K562 (cell line): ENCODE measurements around the gene INTS6. TPM values are rescaled to one million over a fixed set of nuclear protein-coding genes. Genes with fewer than 3 reads are reported as not detected.

Source experiments
- BRD4 ChIP-seq: fragments of 200-600 bp; sonication (generic); IDR thresholded peaks from 2 replicates; pipeline ENCODE4 v1.6.1; 2017; ENCODE audit warnings: inconsistent platforms
- CEBPB ChIP-seq: fragments of 450-650 bp; IDR thresholded peaks from 2 replicates; pipeline ENCODE4 v1.6.1; 2016; ENCODE audit warnings: missing genetic modification characterization, missing compliant biosample characterization
- CREM ChIP-seq: IDR thresholded peaks from 2 replicates; pipeline ENCODE4 v1.6.1; 2014; ENCODE audit warnings: antibody characterized with exemption, low read depth
- DMBX1 ChIP-seq: fragments of 250-450 bp; sonication (Bioruptor Pico); IDR thresholded peaks from 2 replicates; pipeline ENCODE4 v1.8.0; 2022; ENCODE audit warnings: inconsistent platforms, mild to moderate bottlenecking, moderate library complexity, borderline replicate concordance
- GTF2F1 ChIP-seq: IDR thresholded peaks from 2 replicates; pipeline ENCODE4 v1.6.1; 2011; ENCODE audit warnings: low read depth, low read length, improper control_type of control experiment
- HMGN3 ChIP-seq: IDR thresholded peaks from 2 replicates; pipeline ENCODE4 v1.6.1; 2011; ENCODE audit warnings: borderline replicate concordance, low read depth, mild to moderate bottlenecking, mixed read lengths, low read length; ENCODE audit not compliant: insufficient read length; ENCODE audit errors: extremely low read depth
- NCOR1 ChIP-seq: fragments of 450-650 bp; IDR thresholded peaks from 2 replicates; pipeline ENCODE4 v1.6.1; 2016; ENCODE audit warnings: mild to moderate bottlenecking, moderate library complexity
- ZFX ChIP-seq: sonication (generic); formaldehyde crosslinking; IDR thresholded peaks from 2 replicates; pipeline ENCODE4 v1.8.0; 2022; ENCODE audit warnings: mild to moderate bottlenecking, missing genetic modification reagents, moderate library complexity
- ZNF766 ChIP-seq: fragments of 200-800 bp; sonication (Bioruptor generic); conservative IDR thresholded peaks from 2 replicates; pipeline ENCODE4 v1.6.1; 2016; ENCODE audit warnings: missing genetic modification characterization, missing compliant biosample characterization
- ZNF785 ChIP-seq: fragments of 250-450 bp; sonication (Bioruptor Pico); IDR thresholded peaks from 2 replicates; pipeline ENCODE4 v1.4.0; 2020; ENCODE audit warnings: mild to moderate bottlenecking
- polyA plus RNA-seq, 8 experiments: library from polyadenylated mRNA; depleted of rRNA in 4 of 8; stranded (reverse) in 5 of 8; unstranded in 3 of 8; fragments of >200 nt; fragmentation: Nextera tagmentation in 2 of 8; fragmentation: Illumina TruSeq in 1 of 8; extraction: Ambion mirVana in 2 of 8; extraction: Trizol in 1 of 8; gene quantifications; 2 replicates each; pipeline versions ENCODE4 v1.2.1 to v1.2.3, GENCODE V29; 2011 to 2014; ENCODE audit warnings: inconsistent platforms in 1 of 8, missing spikeins in 1 of 8
- total RNA-seq, 7 experiments: library from RNA; depleted of rRNA in 6 of 7; stranded (reverse); fragments of >200 nt in 6 of 7; fragmentation: Illumina TruSeq in 2 of 7; extraction: Trizol in 2 of 7; gene quantifications; 2 replicates each; pipeline versions ENCODE4 v1.2.1 to v1.2.3, GENCODE V29; 2011 to 2021; ENCODE audit warnings: low replicate concordance in 1 of 7
- TF ChIP-seq, protein P1 (sequence below), 2 experiments: fragments of 450-650 bp; formaldehyde crosslinking in 1 of 2; IDR thresholded peaks; 2 replicates each; pipeline versions ENCODE4 v1.4.0 to v1.6.1; 2014 to 2020; ENCODE audit warnings: mild to moderate bottlenecking in 2 of 2, borderline replicate concordance in 1 of 2, low read depth in 1 of 2
- TF ChIP-seq, protein P2 (sequence below), 3 experiments: fragments of 200-800 bp in 1 of 3; fragments of 250-450 bp in 1 of 3; fragments of 450-650 bp in 1 of 3; sonication (Bioruptor Pico) in 1 of 3; sonication (Bioruptor generic) in 1 of 3; formaldehyde crosslinking in 1 of 3; IDR thresholded peaks; 2 replicates each; pipeline versions ENCODE4 v1.6.1 to v1.8.0; 2016 to 2022; ENCODE audit warnings: mild to moderate bottlenecking in 2 of 3, missing genetic modification characterization in 2 of 3, missing compliant biosample characterization in 1 of 3, moderate library complexity in 1 of 3
- TF ChIP-seq, protein P3 (sequence below), 3 experiments: fragments of 200-800 bp in 1 of 3; sonication (Bioruptor generic) in 1 of 3; sonication (generic) in 1 of 3; formaldehyde crosslinking in 1 of 3; IDR thresholded peaks; 2 replicates each; pipeline versions ENCODE4 v1.6.1 to v1.8.0; 2016 to 2022; ENCODE audit warnings: mild to moderate bottlenecking in 2 of 3, missing compliant biosample characterization in 2 of 3, missing genetic modification characterization in 2 of 3, missing genetic modification reagents in 1 of 3

The INTS6 gene
- total and polyA plus RNA-seq, 9 of the 15 experiments (the other 6 are each of a cell fraction or from before 2014, with no cell fraction given) = 3.7 to 29.8 (median 16.1) TPM

DNA sequence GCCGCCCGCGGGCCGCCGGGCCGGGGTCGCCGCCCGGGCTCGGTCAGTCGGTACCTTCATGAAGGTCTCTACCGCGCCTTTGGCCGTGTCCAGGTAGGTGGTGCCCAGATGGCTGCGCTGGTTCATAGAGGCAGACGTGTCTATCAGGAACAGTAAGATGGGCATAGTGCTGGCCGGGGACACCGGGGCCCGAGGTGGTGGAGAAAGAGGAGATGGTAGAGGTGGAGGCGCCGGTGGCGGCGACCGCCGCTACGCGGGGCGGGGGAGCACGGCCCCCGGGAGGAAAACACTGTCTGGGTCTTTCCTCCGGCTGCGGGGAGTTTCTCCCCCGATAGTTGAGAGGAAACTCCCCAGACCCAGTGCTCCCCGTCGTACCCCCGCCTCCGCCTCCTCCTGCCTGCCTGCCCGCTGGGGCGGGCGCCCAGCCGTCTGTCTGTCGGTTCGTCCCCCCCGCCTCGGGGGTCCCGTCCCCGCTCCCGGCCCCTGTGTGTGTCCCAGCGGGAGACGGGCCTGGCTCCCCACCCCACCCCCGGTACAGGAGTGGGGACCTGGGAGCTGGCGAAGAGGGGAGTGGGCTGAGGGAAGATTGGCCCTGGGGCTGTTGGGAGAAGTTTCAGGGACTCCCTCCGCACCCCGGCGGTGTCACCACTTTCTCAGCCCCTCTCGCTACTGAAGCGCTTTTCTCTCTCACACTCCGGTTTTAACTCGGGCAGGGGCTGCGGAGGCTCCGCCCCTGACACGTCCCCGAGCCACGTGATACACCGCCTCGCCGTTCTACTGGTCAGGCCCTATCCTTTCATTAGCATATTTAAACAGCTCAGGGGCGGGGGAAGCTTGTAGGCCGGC lies at the start of gene INTS6 (continued):
- TF ChIP-seq, protein P1, sequence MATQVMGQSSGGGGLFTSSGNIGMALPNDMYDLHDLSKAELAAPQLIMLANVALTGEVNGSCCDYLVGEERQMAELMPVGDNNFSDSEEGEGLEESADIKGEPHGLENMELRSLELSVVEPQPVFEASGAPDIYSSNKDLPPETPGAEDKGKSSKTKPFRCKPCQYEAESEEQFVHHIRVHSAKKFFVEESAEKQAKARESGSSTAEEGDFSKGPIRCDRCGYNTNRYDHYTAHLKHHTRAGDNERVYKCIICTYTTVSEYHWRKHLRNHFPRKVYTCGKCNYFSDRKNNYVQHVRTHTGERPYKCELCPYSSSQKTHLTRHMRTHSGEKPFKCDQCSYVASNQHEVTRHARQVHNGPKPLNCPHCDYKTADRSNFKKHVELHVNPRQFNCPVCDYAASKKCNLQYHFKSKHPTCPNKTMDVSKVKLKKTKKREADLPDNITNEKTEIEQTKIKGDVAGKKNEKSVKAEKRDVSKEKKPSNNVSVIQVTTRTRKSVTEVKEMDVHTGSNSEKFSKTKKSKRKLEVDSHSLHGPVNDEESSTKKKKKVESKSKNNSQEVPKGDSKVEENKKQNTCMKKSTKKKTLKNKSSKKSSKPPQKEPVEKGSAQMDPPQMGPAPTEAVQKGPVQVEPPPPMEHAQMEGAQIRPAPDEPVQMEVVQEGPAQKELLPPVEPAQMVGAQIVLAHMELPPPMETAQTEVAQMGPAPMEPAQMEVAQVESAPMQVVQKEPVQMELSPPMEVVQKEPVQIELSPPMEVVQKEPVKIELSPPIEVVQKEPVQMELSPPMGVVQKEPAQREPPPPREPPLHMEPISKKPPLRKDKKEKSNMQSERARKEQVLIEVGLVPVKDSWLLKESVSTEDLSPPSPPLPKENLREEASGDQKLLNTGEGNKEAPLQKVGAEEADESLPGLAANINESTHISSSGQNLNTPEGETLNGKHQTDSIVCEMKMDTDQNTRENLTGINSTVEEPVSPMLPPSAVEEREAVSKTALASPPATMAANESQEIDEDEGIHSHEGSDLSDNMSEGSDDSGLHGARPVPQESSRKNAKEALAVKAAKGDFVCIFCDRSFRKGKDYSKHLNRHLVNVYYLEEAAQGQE (IDR thresholded peaks at IDR 0.05; ENCODE audit: borderline replicate concordance) = peak; percentile 69
- TF ChIP-seq, protein P1 (CRISPR knock-in tag; IDR thresholded peaks at IDR 0.05; ENCODE audit: low read depth) = no peak
- TF ChIP-seq ZNF766 (CRISPR knock-in tag) (no peak), GTF2F1 (peak; percentile 93), BRD4 (peak; percentile 87), DMBX1 (CRISPR knock-in tag) (no peak), ZNF785 (CRISPR knock-in tag) (no peak), CREM (peak; percentile 41; the same call in 1 of the 2 replicates), NCOR1 (peak; percentile 48), HMGN3 (peak; percentile 6), CEBPB (tag) (no peak), ZFX (peak; percentile 41)
- TF ChIP-seq, protein P2, sequence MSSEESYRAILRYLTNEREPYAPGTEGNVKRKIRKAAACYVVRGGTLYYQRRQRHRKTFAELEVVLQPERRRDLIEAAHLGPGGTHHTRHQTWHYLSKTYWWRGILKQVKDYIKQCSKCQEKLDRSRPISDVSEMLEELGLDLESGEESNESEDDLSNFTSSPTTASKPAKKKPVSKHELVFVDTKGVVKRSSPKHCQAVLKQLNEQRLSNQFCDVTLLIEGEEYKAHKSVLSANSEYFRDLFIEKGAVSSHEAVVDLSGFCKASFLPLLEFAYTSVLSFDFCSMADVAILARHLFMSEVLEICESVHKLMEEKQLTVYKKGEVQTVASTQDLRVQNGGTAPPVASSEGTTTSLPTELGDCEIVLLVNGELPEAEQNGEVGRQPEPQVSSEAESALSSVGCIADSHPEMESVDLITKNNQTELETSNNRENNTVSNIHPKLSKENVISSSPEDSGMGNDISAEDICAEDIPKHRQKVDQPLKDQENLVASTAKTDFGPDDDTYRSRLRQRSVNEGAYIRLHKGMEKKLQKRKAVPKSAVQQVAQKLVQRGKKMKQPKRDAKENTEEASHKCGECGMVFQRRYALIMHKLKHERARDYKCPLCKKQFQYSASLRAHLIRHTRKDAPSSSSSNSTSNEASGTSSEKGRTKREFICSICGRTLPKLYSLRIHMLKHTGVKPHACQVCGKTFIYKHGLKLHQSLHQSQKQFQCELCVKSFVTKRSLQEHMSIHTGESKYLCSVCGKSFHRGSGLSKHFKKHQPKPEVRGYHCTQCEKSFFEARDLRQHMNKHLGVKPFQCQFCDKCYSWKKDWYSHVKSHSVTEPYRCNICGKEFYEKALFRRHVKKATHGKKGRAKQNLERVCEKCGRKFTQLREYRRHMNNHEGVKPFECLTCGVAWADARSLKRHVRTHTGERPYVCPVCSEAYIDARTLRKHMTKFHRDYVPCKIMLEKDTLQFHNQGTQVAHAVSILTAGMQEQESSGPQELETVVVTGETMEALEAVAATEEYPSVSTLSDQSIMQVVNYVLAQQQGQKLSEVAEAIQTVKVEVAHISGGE (CRISPR knock-in tag; IDR thresholded peaks at IDR 0.05) = peak in 2 of 3 experiments; percentile 27 to 93; a peak in 2 of 6 replicates
- TF ChIP-seq, protein P3, sequence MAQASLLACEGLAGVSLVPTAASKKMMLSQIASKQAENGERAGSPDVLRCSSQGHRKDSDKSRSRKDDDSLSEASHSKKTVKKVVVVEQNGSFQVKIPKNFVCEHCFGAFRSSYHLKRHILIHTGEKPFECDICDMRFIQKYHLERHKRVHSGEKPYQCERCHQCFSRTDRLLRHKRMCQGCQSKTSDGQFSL (CRISPR knock-in tag; IDR thresholded peaks at IDR 0.05) = peak; percentile 67
- TF ChIP-seq, protein P3 (tag; IDR thresholded peaks at IDR 0.05) = no peak
